Measurements from ENCODE around the gene CD79A. TPM values are rescaled to one million over a fixed set of nuclear protein-coding genes. Genes with fewer than 3 reads are reported as not detected.
"Not testable (repeated sequence)": the region's sequence is repeated elsewhere in the genome, so short reads cannot be mapped to it uniquely, and the experiment has no call there.

The CD79A gene
- total RNA-seq, 1 experiment from 2014 or later = 1.0 TPM

GRCh38 chr19:41861846-41862245 lies 15.2 kb upstream of the CD79A start:
- in situ Hi-C loops (cut with HindIII; ENCODE audit: low sequenced_read_pairs) = no loop called here
- no peak for DNase-seq (ENCODE audit: low spot score)

GRCh38 chr19:41862445-41862986 lies 14.6 kb upstream of the CD79A start:
- in situ Hi-C loops (cut with HindIII; ENCODE audit: low sequenced_read_pairs) = no loop called here
- DNase-seq (ENCODE audit: low spot score) = no peak

- no peak for DNase-seq (ENCODE audit: low spot score)
- in situ Hi-C loops (cut with HindIII; ENCODE audit: low sequenced_read_pairs) = no loop called here
These were observed 13.7 kb upstream of the CD79A start for GRCh38 chr19:41863209-41863931.

- DNase-seq (ENCODE audit: low spot score) = no peak
- in situ Hi-C loops (cut with HindIII; ENCODE audit: low sequenced_read_pairs) = no loop called here
These were observed 12.7 kb upstream of the CD79A start for GRCh38 chr19:41864374-41864773.

GRCh38 chr19:41866284-41866683 lies 10.8 kb upstream of the CD79A start:
- no peak for DNase-seq (ENCODE audit: low spot score)
- in situ Hi-C loops (cut with HindIII; ENCODE audit: low sequenced_read_pairs) = no loop called here

GRCh38 chr19:41868120-41868988 lies 8.7 kb upstream of the CD79A start:
- DNase-seq (ENCODE audit: low spot score) = no peak
- in situ Hi-C loops (cut with HindIII; ENCODE audit: low sequenced_read_pairs) = no loop called here

GRCh38 chr19:41868989-41869300 lies 8.1 kb upstream of the CD79A start:
- DNase-seq (ENCODE audit: low spot score) = no peak
- in situ Hi-C loops (cut with HindIII; ENCODE audit: low sequenced_read_pairs) = no loop called here

- DNase-seq (ENCODE audit: low spot score) = no peak
- in situ Hi-C loops (cut with HindIII; ENCODE audit: low sequenced_read_pairs) = no loop called here
These were observed 7.6 kb upstream of the CD79A start for GRCh38 chr19:41869374-41869955.

GRCh38 chr19:41870401-41870873 lies 6.6 kb upstream of the CD79A start:
- in situ Hi-C loops (cut with HindIII; ENCODE audit: low sequenced_read_pairs) = no loop called here
- DNase-seq (ENCODE audit: low spot score) = peak; percentile 53

GRCh38 chr19:41871573-41872383 lies 5.3 kb upstream of the CD79A start:
- peak; percentile 37 for DNase-seq (ENCODE audit: low spot score)
- in situ Hi-C loops (cut with HindIII; ENCODE audit: low sequenced_read_pairs) = no loop called here

- peak; percentile 37 for DNase-seq (ENCODE audit: low spot score)
- in situ Hi-C loops (cut with HindIII; ENCODE audit: low sequenced_read_pairs) = no loop called here
These were observed 4.7 kb upstream of the CD79A start for GRCh38 chr19:41872384-41872774.

- in situ Hi-C loops (cut with HindIII; ENCODE audit: low sequenced_read_pairs) = no loop called here
- peak; percentile 72 for DNase-seq (ENCODE audit: low spot score)
These were observed 4.1 kb upstream of the CD79A start for GRCh38 chr19:41872775-41873647.

- DNase-seq (ENCODE audit: low spot score); in situ Hi-C loops (cut with HindIII; ENCODE audit: low sequenced_read_pairs): not testable (repeated sequence)
These were observed 1.1 kb upstream of the CD79A start for GRCh38 chr19:41875973-41876372.

GRCh38 chr19:41877916-41878905 lies 1.1 kb downstream of the CD79A start:
- DNase-seq (ENCODE audit: low spot score) = no peak
- in situ Hi-C loops (cut with HindIII; ENCODE audit: low sequenced_read_pairs) = no loop called here

- no peak for DNase-seq (ENCODE audit: low spot score)
- in situ Hi-C loops (cut with HindIII; ENCODE audit: low sequenced_read_pairs) = no loop called here
These were observed 2.0 kb downstream of the CD79A start for GRCh38 chr19:41879080-41879479.

- in situ Hi-C loops (cut with HindIII; ENCODE audit: low sequenced_read_pairs) = no loop called here
- DNase-seq (ENCODE audit: low spot score) = no peak
These were observed 2.7 kb downstream of the CD79A start for GRCh38 chr19:41879670-41880328.

- in situ Hi-C loops (cut with HindIII; ENCODE audit: low sequenced_read_pairs) = no loop called here
- no peak for DNase-seq (ENCODE audit: low spot score)
These were observed 3.2 kb downstream of the CD79A start for GRCh38 chr19:41880329-41880708.
